GM23338 (cell line): Measurements from ENCODE around the gene OXLD1. TPM values are rescaled to one million over a fixed set of nuclear protein-coding genes. Genes with fewer than 3 reads are reported as not detected.

ENCODE experiments used
- ATAC-seq: fragments of 200-7000 bp; cut with Tn5 transposase; 3 replicates; pipeline ENCODE4 v1.9.1; 2020
- DNase-seq: peaks from one replicate; pipeline ENCODE4 v3.0.0-alpha.2; 2015; ENCODE audit warnings: low spot score
- H2AFZ ChIP-seq: fragments of 200-600 bp; sonication (generic); 2 replicates; pipeline ENCODE4 v1.8.0; 2016; ENCODE audit warnings: antibody characterized with exemption, mild to moderate bottlenecking, moderate library complexity
- H3F3A ChIP-seq: fragments of 200-600 bp; sonication (generic); replicated peaks from 2 replicates; pipeline ENCODE4 v1.8.0; 2017; ENCODE audit warnings: antibody characterized with exemption, mixed run types, low read depth
- H3K27ac ChIP-seq: fragments of 200-600 bp; sonication (generic); 2 replicates; pipeline ENCODE4 v1.6.1; 2016; ENCODE audit warnings: low read depth
- H3K27me3 ChIP-seq: fragments of 200-600 bp; sonication (generic); 2 replicates; pipeline ENCODE4 v1.8.0; 2016; ENCODE audit warnings: mild to moderate bottlenecking, mixed run types, moderate library complexity; ENCODE audit not compliant: insufficient read depth
- H3K36me3 ChIP-seq: fragments of 200-600 bp; sonication (generic); 2 replicates; pipeline ENCODE4 v1.8.0; 2016; ENCODE audit warnings: mild to moderate bottlenecking; ENCODE audit not compliant: insufficient read depth
- H3K4me1 ChIP-seq: fragments of 200-600 bp; sonication (generic); 2 replicates; pipeline ENCODE4 v1.8.0; 2016; ENCODE audit warnings: mild to moderate bottlenecking, moderate library complexity; ENCODE audit not compliant: insufficient read depth
- H3K4me2 ChIP-seq: fragments of 200-600 bp; sonication (generic); 2 replicates; pipeline ENCODE4 v1.7.1; 2017; ENCODE audit warnings: mixed run types
- H3K4me3 ChIP-seq: fragments of 200-600 bp; sonication (generic); 2 replicates; pipeline ENCODE4 v1.6.1; 2016; ENCODE audit warnings: mixed run types
- H3K79me2 ChIP-seq: fragments of 200-600 bp; sonication (generic); replicated peaks from 2 replicates; pipeline ENCODE4 v1.8.0; 2017; ENCODE audit warnings: mild to moderate bottlenecking; ENCODE audit not compliant: insufficient read depth
- H3K9me2 ChIP-seq: fragments of 200-600 bp; sonication (generic); 2 replicates; pipeline ENCODE4 v1.8.0; 2017; ENCODE audit not compliant: insufficient read depth
- H4K20me1 ChIP-seq: fragments of 200-600 bp; sonication (generic); replicated peaks from 2 replicates; pipeline ENCODE4 v1.8.0; 2017; ENCODE audit warnings: mild to moderate bottlenecking; ENCODE audit not compliant: insufficient read depth
- H3K27ac Mint-ChIP-seq: 2 replicates; pipeline ENCODE4 v1.8.0; 2020; ENCODE audit warnings: inconsistent platforms, mild to moderate bottlenecking, moderate library complexity, mixed read lengths
- H3K27me3 Mint-ChIP-seq: 3 replicates; pipeline ENCODE4 v1.8.0; 2022; ENCODE audit warnings: low read depth, mild to moderate bottlenecking, moderate library complexity, mixed read lengths, inconsistent platforms; ENCODE audit not compliant: insufficient read depth, poor library complexity
- H3K36me3 Mint-ChIP-seq: 3 replicates; pipeline ENCODE4 v1.8.0; 2021; ENCODE audit warnings: low read depth, mild to moderate bottlenecking, inconsistent platforms, moderate library complexity, mixed read lengths
- H3K4me1 Mint-ChIP-seq: 3 replicates; pipeline ENCODE4 v1.8.0; 2020; ENCODE audit warnings: mild to moderate bottlenecking, inconsistent platforms, mixed read lengths
- H3K4me3 Mint-ChIP-seq: 3 replicates; pipeline ENCODE4 v1.8.0; 2021; ENCODE audit warnings: moderate library complexity, mild to moderate bottlenecking, inconsistent platforms, mixed read lengths
- H3K9me3 Mint-ChIP-seq: 3 replicates; pipeline ENCODE4 v1.8.0; 2020; ENCODE audit warnings: moderate library complexity, mild to moderate bottlenecking, inconsistent platforms, mixed read lengths
- NANOG ChIP-seq: IDR thresholded peaks from 2 replicates; pipeline ENCODE4 v1.6.1; 2016; ENCODE audit warnings: antibody characterized with exemption, borderline replicate concordance
- REST ChIP-seq: IDR thresholded peaks from one replicate; pipeline ENCODE4 v1.6.1; 2018; ENCODE audit warnings: antibody characterized with exemption; ENCODE audit not compliant: unreplicated experiment
- STAT1 ChIP-seq: IDR thresholded peaks from one replicate; pipeline ENCODE4 v1.6.1; 2016; ENCODE audit warnings: antibody characterized with exemption; ENCODE audit not compliant: unreplicated experiment
- ZNF462 ChIP-seq: fragments of 250-450 bp; sonication (Bioruptor Pico); IDR thresholded peaks from 2 replicates; pipeline ENCODE4 v1.5.0; 2020; ENCODE audit warnings: mild to moderate bottlenecking, moderate library complexity
- polyA plus RNA-seq: library from polyadenylated mRNA; unstranded; fragments of >200 nt; fragmentation: Nextera tagmentation; extraction: Ambion mirVana; gene quantifications from 2 replicates; pipeline ENCODE4 v1.2.1, GENCODE V29; 2016
- total RNA-seq: library from RNA; depleted of rRNA; stranded (reverse); fragments of >200 nt; shearing (Covaris generic); gene quantifications from 2 replicates; pipeline ENCODE4 v1.2.3, GENCODE V29; 2014

The OXLD1 gene
- total and polyA plus RNA-seq, 2 experiments from 2014 or later, result 46.0 to 64.9 TPM

- H3K27ac Mint-ChIP-seq, result peak overlapping the region; percentile 59; the same call in 1 of the 2 replicates
- no peaks in the 10 kb centered on the region for H3K36me3 ChIP-seq
- no peak for DNase-seq
Observed at GRCh38 chr17:81697261-81698044, 31.0 kb upstream of the OXLD1 start.

More at GRCh38 chr17:81697261-81698044, 31.0 kb upstream of the OXLD1 start:
- Mint-ChIP-seq H3K36me3 (peaks cover 45% of the 10 kb centered on the region), H3K4me1 (peaks cover 8% of the 10 kb centered on the region; the same call in 2 of the 3 replicates), H3K4me3 (no peak overlapping the region), H3K9me3 (no peaks in the 10 kb centered on the region), H3K27me3 (peaks cover 10% of the 10 kb centered on the region)
- Histone ChIP-seq H3K79me2 (peaks cover 31% of the 10 kb centered on the region), H2AFZ (no peak overlapping the region), H3K27me3 (no peaks in the 10 kb centered on the region), H3F3A (peaks cover 16% of the 10 kb centered on the region; the same call in 1 of the 2 replicates), H3K4me1 (peaks cover 5% of the 10 kb centered on the region; the same call in 1 of the 2 replicates), H3K4me3 (no peak overlapping the region), H4K20me1 (peaks cover 12% of the 10 kb centered on the region; the same call in 1 of the 2 replicates), H3K4me2 (no peak overlapping the region), H3K27ac (no peak overlapping the region), H3K9me2 (no peaks in the 10 kb centered on the region)
- no peak for TF ChIP-seq STAT1
- TF ChIP-seq REST, result no peak
- no peak for TF ChIP-seq ZNF462 (CRISPR knock-in tag)
- no peak for TF ChIP-seq NANOG
- no peak for ATAC-seq
